Measurements from ENCODE around the gene SLC35D2. TPM values are rescaled to one million over a fixed set of nuclear protein-coding genes. Genes with fewer than 3 reads are reported as not detected.

The SLC35D2 gene
- total RNA-seq, 1 donor from 2014 or later: 18.3 TPM

DNA sequence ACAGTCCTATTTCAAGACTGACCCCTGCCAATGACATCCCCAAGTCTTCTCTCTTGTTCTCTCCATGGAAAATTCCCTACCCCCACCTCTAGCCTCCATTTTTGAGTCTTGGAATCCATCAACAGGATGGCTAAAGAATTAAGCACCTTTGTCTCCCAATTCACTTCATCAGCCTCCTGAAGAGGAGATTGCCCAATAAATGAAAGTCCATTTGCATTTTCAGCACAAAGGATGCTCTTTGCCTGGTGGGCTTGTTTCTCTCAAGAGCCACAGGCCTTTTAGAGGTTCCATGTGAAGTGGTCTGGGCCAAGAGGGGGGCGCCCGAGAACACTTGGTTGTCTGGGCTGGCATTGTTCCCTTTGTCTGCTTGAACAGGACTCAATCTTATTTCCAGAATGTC is 94.1 kb downstream of the SLC35D2 start:
- H3K4me1 Mint-ChIP-seq (ENCODE audit: unreplicated experiment): peaks cover 9% of the 10 kb centered on the region
- TF ChIP-seq, protein P1, sequence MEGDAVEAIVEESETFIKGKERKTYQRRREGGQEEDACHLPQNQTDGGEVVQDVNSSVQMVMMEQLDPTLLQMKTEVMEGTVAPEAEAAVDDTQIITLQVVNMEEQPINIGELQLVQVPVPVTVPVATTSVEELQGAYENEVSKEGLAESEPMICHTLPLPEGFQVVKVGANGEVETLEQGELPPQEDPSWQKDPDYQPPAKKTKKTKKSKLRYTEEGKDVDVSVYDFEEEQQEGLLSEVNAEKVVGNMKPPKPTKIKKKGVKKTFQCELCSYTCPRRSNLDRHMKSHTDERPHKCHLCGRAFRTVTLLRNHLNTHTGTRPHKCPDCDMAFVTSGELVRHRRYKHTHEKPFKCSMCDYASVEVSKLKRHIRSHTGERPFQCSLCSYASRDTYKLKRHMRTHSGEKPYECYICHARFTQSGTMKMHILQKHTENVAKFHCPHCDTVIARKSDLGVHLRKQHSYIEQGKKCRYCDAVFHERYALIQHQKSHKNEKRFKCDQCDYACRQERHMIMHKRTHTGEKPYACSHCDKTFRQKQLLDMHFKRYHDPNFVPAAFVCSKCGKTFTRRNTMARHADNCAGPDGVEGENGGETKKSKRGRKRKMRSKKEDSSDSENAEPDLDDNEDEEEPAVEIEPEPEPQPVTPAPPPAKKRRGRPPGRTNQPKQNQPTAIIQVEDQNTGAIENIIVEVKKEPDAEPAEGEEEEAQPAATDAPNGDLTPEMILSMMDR (IDR thresholded peaks at IDR 0.05): no peak
- no peak overlapping the region for H3K4me3 Mint-ChIP-seq (ENCODE audit: unreplicated experiment)
- peaks cover 5% of the 10 kb centered on the region for H3K27me3 Mint-ChIP-seq (ENCODE audit: unreplicated experiment)
- peaks cover 3% of the 10 kb centered on the region for H3K9me3 Mint-ChIP-seq (ENCODE audit: unreplicated experiment)
- no peaks in the 10 kb centered on the region for H3K36me3 Mint-ChIP-seq (ENCODE audit: unreplicated experiment)
- H3K27ac Mint-ChIP-seq (ENCODE audit: unreplicated experiment): no peak overlapping the region
- DNase-seq (ENCODE audit: extremely low spot score, unreplicated experiment): no peak

DNA sequence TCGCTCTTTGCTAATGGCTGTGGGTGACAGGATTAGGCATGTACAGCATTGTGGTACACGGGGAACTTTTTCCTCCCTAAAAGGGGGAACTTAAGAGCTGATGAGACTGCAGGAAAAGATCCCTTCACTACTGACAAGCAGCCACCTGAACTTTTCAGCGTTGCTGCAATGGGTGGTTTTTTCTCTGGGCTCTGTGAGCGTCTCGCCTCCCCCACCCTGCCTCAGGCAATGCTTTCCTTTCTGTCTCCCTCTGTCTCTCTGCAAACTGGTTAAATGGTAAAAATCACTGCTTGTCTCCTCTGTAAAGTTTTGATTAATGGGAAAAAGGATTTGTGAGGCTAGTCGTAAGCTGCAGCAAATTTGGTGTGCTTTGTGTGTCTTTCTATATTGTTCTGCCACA is 101.9 kb downstream of the SLC35D2 start:
- no peak overlapping the region for H3K27ac Mint-ChIP-seq (ENCODE audit: unreplicated experiment)
- no peak overlapping the region for H3K4me3 Mint-ChIP-seq (ENCODE audit: unreplicated experiment)
- peaks cover 19% of the 10 kb centered on the region for H3K27me3 Mint-ChIP-seq (ENCODE audit: unreplicated experiment)
- TF ChIP-seq, protein P1 (IDR thresholded peaks at IDR 0.05): no peak
- no peaks in the 10 kb centered on the region for H3K4me1 Mint-ChIP-seq (ENCODE audit: unreplicated experiment)
- H3K36me3 Mint-ChIP-seq (ENCODE audit: unreplicated experiment): no peaks in the 10 kb centered on the region
- H3K9me3 Mint-ChIP-seq (ENCODE audit: unreplicated experiment): peaks cover 4% of the 10 kb centered on the region
- no peak for DNase-seq (ENCODE audit: extremely low spot score, unreplicated experiment)

DNA sequence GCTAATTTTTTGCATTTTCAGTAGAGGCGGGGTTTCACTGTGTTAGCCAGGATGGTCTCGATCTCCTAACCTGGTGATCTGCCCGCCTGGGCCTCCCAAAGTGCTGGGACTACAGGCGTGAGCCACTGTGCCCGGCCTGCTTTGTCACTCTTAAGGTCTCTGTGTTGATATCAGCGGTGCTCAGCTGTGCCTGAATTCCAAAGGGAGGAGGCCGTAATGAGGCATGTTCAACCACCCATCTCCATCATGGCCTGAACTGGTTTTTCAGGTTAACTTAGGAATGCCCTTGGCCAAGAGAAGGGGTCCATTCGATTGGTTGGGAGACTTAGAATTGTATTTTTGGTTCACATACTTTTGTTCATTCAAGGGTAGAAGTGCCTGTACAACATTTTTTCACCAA is 103.6 kb downstream of the SLC35D2 start:
- DNase-seq (ENCODE audit: extremely low spot score, unreplicated experiment): no peak
- Mint-ChIP-seq H3K27ac (ENCODE audit: unreplicated experiment) (no peak overlapping the region), H3K4me1 (ENCODE audit: unreplicated experiment) (no peaks in the 10 kb centered on the region), H3K9me3 (ENCODE audit: unreplicated experiment) (peaks cover 17% of the 10 kb centered on the region), H3K4me3 (ENCODE audit: unreplicated experiment) (no peak overlapping the region), H3K36me3 (ENCODE audit: unreplicated experiment) (no peaks in the 10 kb centered on the region), H3K27me3 (ENCODE audit: unreplicated experiment) (peaks cover 18% of the 10 kb centered on the region)
- TF ChIP-seq, protein P1 (IDR thresholded peaks at IDR 0.05): no peak

DNA sequence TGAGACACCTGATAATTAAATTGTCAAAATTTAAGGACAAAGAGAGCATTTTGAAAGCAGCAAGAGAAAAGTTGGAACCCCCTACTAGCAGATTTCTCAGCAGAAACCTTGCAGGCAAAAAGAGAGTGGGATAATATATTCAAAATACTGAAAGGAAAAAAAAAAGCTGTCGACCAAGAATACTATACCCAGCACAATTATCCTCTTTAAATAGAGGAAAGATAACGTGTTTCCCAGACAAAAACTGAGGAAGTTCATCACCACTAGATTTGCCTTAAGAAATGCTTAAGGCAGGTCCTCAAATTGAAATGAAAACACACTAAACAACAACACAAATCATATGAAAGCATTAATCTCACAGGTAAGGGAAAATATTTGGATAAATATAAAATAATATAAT is 108.6 kb downstream of the SLC35D2 start:
- DNase-seq (ENCODE audit: extremely low spot score, unreplicated experiment): no peak
- Mint-ChIP-seq H3K27ac (ENCODE audit: unreplicated experiment) (no peak overlapping the region), H3K4me1 (ENCODE audit: unreplicated experiment) (peaks cover 3% of the 10 kb centered on the region), H3K36me3 (ENCODE audit: unreplicated experiment) (no peaks in the 10 kb centered on the region), H3K9me3 (ENCODE audit: unreplicated experiment) (peaks cover 25% of the 10 kb centered on the region), H3K27me3 (ENCODE audit: unreplicated experiment) (peaks cover 21% of the 10 kb centered on the region), H3K4me3 (ENCODE audit: unreplicated experiment) (no peak overlapping the region)
- TF ChIP-seq, protein P1 (IDR thresholded peaks at IDR 0.05): no peak

Other genes with a start within 250 kb of the SLC35D2 start
- not detected in 2 replicates for gene HSD17B3, start 81.5 kb downstream of the SLC35D2 start, total RNA-seq
- 2.1 and 2.3 TPM in 2 replicates for gene ZNF367, start 34.7 kb upstream of the SLC35D2 start, total RNA-seq
- gene HABP4, start 66.5 kb upstream of the SLC35D2 start, total RNA-seq: 15.8 and 16.5 TPM in 2 replicates
- 16.6 and 18.6 TPM in 2 replicates for gene CDC14B, start 236.1 kb upstream of the SLC35D2 start, total RNA-seq